SK-N-SH (cell line): ENCODE data around the gene TNFSF13. TPM values are rescaled to one million over a fixed set of nuclear protein-coding genes. Genes with fewer than 3 reads are reported as not detected.

Source experiments
- CTCF ChIA-PET: fragments of 300-600, 350-600 bp; formaldehyde crosslinking; extraction: SDS; loops from one replicate; lab custom pipeline; 2021; lab: Yijun Ruan, JAX
- POLR2A ChIA-PET: fragments of 350-600 bp; sonication (Branson Sonifier 250); formaldehyde crosslinking; extraction: SDS; loops from one replicate; lab custom pipeline; 2020; ENCODE audit warnings: antibody characterized with exemption, inconsistent platforms; lab: Yijun Ruan, JAX
- DNase-seq: peaks from one replicate; pipeline ENCODE4 v3.0.0; 2012
- H2AFZ ChIP-seq: fragments of 200-600 bp; sonication (generic); 2 replicates; pipeline ENCODE4 v1.8.1; 2016; ENCODE audit warnings: antibody characterized with exemption, mild to moderate bottlenecking, low read depth
- H3F3A ChIP-seq: fragments of 200-600 bp; sonication (generic); replicated peaks from 2 replicates; pipeline ENCODE3; 2016; ENCODE audit warnings: antibody characterized with exemption, mild to moderate bottlenecking; ENCODE audit not compliant: insufficient read depth
- H3K27ac ChIP-seq, 2 experiments: fragments of 200-500 bp in 1 of 2; fragments of 200-600 bp in 1 of 2; sonication (Bioruptor generic) in 1 of 2; sonication (generic), shearing (Covaris generic) in 1 of 2; 2 replicates each; pipeline versions ENCODE4 v1.5.1 to v1.6.1; 2014 to 2016; ENCODE audit warnings: low read depth in 2 of 2, inconsistent platforms in 1 of 2, low read length in 1 of 2, mild to moderate bottlenecking in 1 of 2, mixed read lengths in 1 of 2
- H3K27me3 ChIP-seq: fragments of 200-600 bp; sonication (generic), shearing (Covaris generic); 2 replicates; pipeline ENCODE4 v1.6.1; 2016; ENCODE audit warnings: mixed run types; ENCODE audit not compliant: insufficient read depth
- H3K36me3 ChIP-seq, 2 experiments: fragments of 200-500 bp in 1 of 2; fragments of 200-600 bp in 1 of 2; sonication (Bioruptor generic) in 1 of 2; sonication (generic) in 1 of 2; replicated peaks in 1 of 2; 2 replicates each; pipeline versions ENCODE3 to v1.5.1; 2014 to 2016; ENCODE audit warnings: low read length in 1 of 2, mild to moderate bottlenecking in 1 of 2; ENCODE audit not compliant: insufficient read depth in 2 of 2, control insufficient read depth in 1 of 2
- H3K4me1 ChIP-seq, 2 experiments: fragments of 200-500 bp in 1 of 2; fragments of 200-600 bp in 1 of 2; sonication (Bioruptor generic) in 1 of 2; sonication (generic), shearing (Covaris generic) in 1 of 2; 2 replicates each; pipeline versions ENCODE4 v1.5.1 to v1.6.1; 2014 to 2016; ENCODE audit warnings: low read depth in 1 of 2, low read length in 1 of 2, mixed run types in 1 of 2; ENCODE audit not compliant: insufficient read depth in 2 of 2, control insufficient read depth in 1 of 2
- H3K4me2 ChIP-seq: fragments of 200-600 bp; sonication (generic), shearing (Covaris generic); 2 replicates; pipeline ENCODE4 v1.6.1; 2017; ENCODE audit warnings: mixed run types
- H3K4me3 ChIP-seq, 2 experiments: fragments of 200-500 bp in 1 of 2; fragments of 200-600 bp in 1 of 2; sonication (Bioruptor generic) in 1 of 2; sonication (generic), shearing (Covaris generic) in 1 of 2; 2 replicates each; pipeline versions ENCODE4 v1.5.1 to v1.8.1; 2014 to 2016; ENCODE audit warnings: low read depth in 2 of 2, inconsistent platforms in 1 of 2, low read length in 1 of 2, mild to moderate bottlenecking in 1 of 2, mixed read lengths in 1 of 2, moderate library complexity in 1 of 2
- H3K79me2 ChIP-seq: fragments of 200-600 bp; sonication (generic); 2 replicates; pipeline ENCODE4 v1.8.1; 2017; ENCODE audit warnings: mild to moderate bottlenecking; ENCODE audit not compliant: insufficient read depth
- H3K9ac ChIP-seq: fragments of 200-600 bp; sonication (generic); 2 replicates; pipeline ENCODE4 v1.6.1; 2017; ENCODE audit warnings: mixed run types
- H3K9me2 ChIP-seq: fragments of 200-600 bp; sonication (generic); 2 replicates; pipeline ENCODE4 v1.6.1; 2017; ENCODE audit warnings: mixed run types
- H3K9me3 ChIP-seq: fragments of 200-600 bp; sonication (generic); 2 replicates; pipeline ENCODE4 v1.6.1; 2017; ENCODE audit warnings: mixed run types, mild to moderate bottlenecking, moderate library complexity
- H4K20me1 ChIP-seq: fragments of 200-600 bp; sonication (generic); 2 replicates; pipeline ENCODE4 v1.6.1; 2017; ENCODE audit warnings: mild to moderate bottlenecking, mixed run types; ENCODE audit not compliant: insufficient read depth
- MAX ChIP-seq: IDR thresholded peaks from 2 replicates; pipeline ENCODE4 v1.4.0; 2012; ENCODE audit warnings: low read depth
- NFIC ChIP-seq: IDR thresholded peaks from 2 replicates; pipeline ENCODE4 v1.4.0; 2012; ENCODE audit warnings: borderline replicate concordance
- NRF1 ChIP-seq: IDR thresholded peaks from 2 replicates; pipeline ENCODE4 v1.6.1; 2012; ENCODE audit warnings: low read depth, mild to moderate bottlenecking, low read length
- POLR2AphosphoS5 ChIP-seq: IDR thresholded peaks from 2 replicates; pipeline ENCODE4 v1.6.1; 2012; ENCODE audit warnings: low read depth, low read length
- RFX5 ChIP-seq: IDR thresholded peaks from 2 replicates; pipeline ENCODE4 v1.6.1; 2012; ENCODE audit warnings: mild to moderate bottlenecking, improper control_type of control experiment, low read length
- WGBS: methylation state at CpG from one replicate; pipeline ENCODE4 v1.1.6; 2017; ENCODE audit warnings: low lambda C conversion rate; 5-methylcytosine and 5-hydroxymethylcytosine counted together
- polyA plus RNA-seq, 3 experiments: library from polyadenylated mRNA; depleted of rRNA; stranded (reverse); fragments of >200 nt; gene quantifications; 2 replicates each; pipeline ENCODE4 v1.2.3, GENCODE V29; 2012
- small RNA-seq, 7 experiments: library from RNA; depleted of rRNA; stranded (forward); fragments of <200 nt; gene quantifications; one replicate each; pipeline ENCODE3, GENCODE V24; 2012

The TNFSF13 gene
- polyA plus RNA-seq, 1 of the 3 experiments (the other 2 are of a cell fraction), result 2.1 TPM

GRCh38 chr17:7606280-7606679, 47.7 kb downstream of the TNFSF13 start (continued):
- TF ChIP-seq RFX5, result no peak
- no peak for TF ChIP-seq NFIC
- TF ChIP-seq POLR2AphosphoS5, result no peak
- no peak for TF ChIP-seq NRF1

GRCh38 chr17:7610641-7611040, 52.1 kb downstream of the TNFSF13 start:
- Histone ChIP-seq H3K9me2 (no peaks in the 10 kb centered on the region), H3K36me3 (peaks cover 19 to 42% of the 10 kb centered on the region in 2 experiments), H3K27me3 (no peaks in the 10 kb centered on the region), H3K27ac (no peak overlapping the region), H3F3A (peaks cover 4% of the 10 kb centered on the region), H3K4me2 (no peak overlapping the region), H3K4me3 (no peak overlapping the region), H3K9me3 (no peaks in the 10 kb centered on the region), H3K9ac (no peak overlapping the region), H3K4me1 (peaks cover 0 to 18% of the 10 kb centered on the region in 2 experiments; a peak in 3 of 4 replicates), H3K79me2 (peaks cover 86% of the 10 kb centered on the region), H4K20me1 (peaks cover 71% of the 10 kb centered on the region), H2AFZ (no peak overlapping the region)
- ChIA-PET POLR2A (no interaction called here), CTCF (interaction anchor here (0.9 to 2.9 kb wide), 6 partner anchors 9 to 74 kb away, joined by 3 to 15 read pairs (median 5); partner anchors contain the start of gene SOX15)
- TF ChIP-seq MAX, result no peak
- 100% methylated on average over 2 of the region's 2 CpGs for WGBS
- DNase-seq, result no peak

Small RNA genes within 50 kb of the gene (small RNA-seq; reads per million reads assigned to genes)
- gene CD68 (0 reads per million in 7 experiments), gene RF00019 (0 reads per million in 7 experiments), gene SNORA48 (0 reads per million in 7 experiments), gene SNORD10 (0 reads per million in 7 experiments)

Other genes with a start within 250 kb of the TNFSF13 start
- 67.0 and 102 TPM in 2 replicates for gene GPS2, start 243.4 kb upstream of the TNFSF13 start, polyA plus RNA-seq (2012; rRNA removed)
- 20.7 and 22.1 TPM in 2 replicates for gene NEURL4, start 229.4 kb upstream of the TNFSF13 start, polyA plus RNA-seq (2012; rRNA removed)
- gene ACAP1, start 222.2 kb upstream of the TNFSF13 start, polyA plus RNA-seq (2012; rRNA removed), result 0.71 and 6.4 TPM in 2 replicates
- gene KCTD11, start 206.6 kb upstream of the TNFSF13 start, polyA plus RNA-seq (2012; rRNA removed), result 9.5 and 12.1 TPM in 2 replicates
- not detected in 2 replicates for gene TMEM95, start 203.6 kb upstream of the TNFSF13 start, polyA plus RNA-seq (2012; rRNA removed)
- 0.64 and 0.75 TPM in 2 replicates for gene TNK1, start 177.7 kb upstream of the TNFSF13 start, polyA plus RNA-seq (2012; rRNA removed)
- gene PLSCR3, start 164.2 kb upstream of the TNFSF13 start, polyA plus RNA-seq (2012; rRNA removed), result 72.0 and 95.0 TPM in 2 replicates
- 114 and 213 TPM in 2 replicates for gene TMEM256, start 154.7 kb upstream of the TNFSF13 start, polyA plus RNA-seq (2012; rRNA removed)
- 16.8 and 29.9 TPM in 2 replicates for gene NLGN2, start 150.9 kb upstream of the TNFSF13 start, polyA plus RNA-seq (2012; rRNA removed)
- gene SPEM1, start 138.4 kb upstream of the TNFSF13 start, polyA plus RNA-seq (2012; rRNA removed), result not detected in 2 replicates
- gene SPEM2, start 133.1 kb upstream of the TNFSF13 start, polyA plus RNA-seq (2012; rRNA removed), result not detected in 2 replicates
- gene SPEM3, start 129.9 kb upstream of the TNFSF13 start, polyA plus RNA-seq (2012; rRNA removed), result not detected in 2 replicates
- 6.5 and 6.6 TPM in 2 replicates for gene TMEM102, start 123.3 kb upstream of the TNFSF13 start, polyA plus RNA-seq (2012; rRNA removed)
- gene FGF11, start 119.2 kb upstream of the TNFSF13 start, polyA plus RNA-seq (2012; rRNA removed), result 1.9 and 2.5 TPM in 2 replicates
- gene CHRNB1, start 113.7 kb upstream of the TNFSF13 start, polyA plus RNA-seq (2012; rRNA removed), result 26.8 and 29.7 TPM in 2 replicates
- gene ZBTB4, start 79.1 kb upstream of the TNFSF13 start, polyA plus RNA-seq (2012; rRNA removed), result 11.4 and 12.8 TPM in 2 replicates
- not detected in 2 replicates for gene SLC35G6, start 77.3 kb upstream of the TNFSF13 start, polyA plus RNA-seq (2012; rRNA removed)
- gene POLR2A, start 74.4 kb upstream of the TNFSF13 start, polyA plus RNA-seq (2012; rRNA removed), result 19.0 and 37.3 TPM in 2 replicates
- 31.1 and 47.6 TPM in 2 replicates for gene TNFSF12, start 9.7 kb upstream of the TNFSF13 start, polyA plus RNA-seq (2012; rRNA removed)
- gene SENP3, start 3.2 kb downstream of the TNFSF13 start, polyA plus RNA-seq (2012; rRNA removed), result 80.8 and 103 TPM in 2 replicates
- gene CD68, start 20.9 kb downstream of the TNFSF13 start, polyA plus RNA-seq (2012; rRNA removed), result 34.6 and 62.4 TPM in 2 replicates
- gene MPDU1, start 25.1 kb downstream of the TNFSF13 start, polyA plus RNA-seq (2012; rRNA removed), result 126 and 142 TPM in 2 replicates
- 1.3 TPM in 2 replicates for gene SOX15, start 31.3 kb downstream of the TNFSF13 start, polyA plus RNA-seq (2012; rRNA removed)
- 56.4 and 62.3 TPM in 2 replicates for gene FXR2, start 56.1 kb downstream of the TNFSF13 start, polyA plus RNA-seq (2012; rRNA removed)
- gene SAT2, start 69.1 kb downstream of the TNFSF13 start, polyA plus RNA-seq (2012; rRNA removed), result 42.8 and 43.1 TPM in 2 replicates
- 0.70 and 1.1 TPM in 2 replicates for gene SHBG, start 71.4 kb downstream of the TNFSF13 start, polyA plus RNA-seq (2012; rRNA removed)
- gene ATP1B2, start 92.2 kb downstream of the TNFSF13 start, polyA plus RNA-seq (2012; rRNA removed), result 0.05 and 0.08 TPM in 2 replicates
- 47.3 and 62.6 TPM in 2 replicates for gene TP53, start 128.7 kb downstream of the TNFSF13 start, polyA plus RNA-seq (2012; rRNA removed)
- gene WRAP53, start 129.7 kb downstream of the TNFSF13 start, polyA plus RNA-seq (2012; rRNA removed), result 6.6 and 8.6 TPM in 2 replicates
- gene EFNB3, start 146.5 kb downstream of the TNFSF13 start, polyA plus RNA-seq (2012; rRNA removed), result 26.1 and 32.4 TPM in 2 replicates
- 0.13 and 0.18 TPM in 2 replicates for gene DNAH2, start 159.0 kb downstream of the TNFSF13 start, polyA plus RNA-seq (2012; rRNA removed)